OCI-LY7 (cell line): ENCODE data around the gene FSHR. TPM values are rescaled to one million over a fixed set of nuclear protein-coding genes. Genes with fewer than 3 reads are reported as not detected.

ENCODE experiments used
- BruUV-seq: library from RNA; stranded (reverse); fragments of 400-500 nt; replicated peaks from 2 replicates; lab custom pipeline; 2021; lab: Mats Ljungman, UMichigan
- CTCF ChIA-PET: fragments of 300-600 bp; sonication (Branson Sonifier 250); formaldehyde crosslinking; loops from one replicate; lab custom pipeline; 2022; ENCODE audit warnings: antibody characterized with exemption; ENCODE audit not compliant: unreplicated experiment; lab: Charles Lee
- POLR2A ChIA-PET: fragments of 300-600 bp; sonication (Branson Sonifier 250); formaldehyde crosslinking; loops from one replicate; lab custom pipeline; 2022; ENCODE audit warnings: antibody characterized with exemption; lab: Charles Lee
- DNase-seq: peaks from one replicate; pipeline ENCODE4 v3.0.0-alpha.2; 2015; ENCODE audit warnings: low spot score
- H2AFZ ChIP-seq: fragments of 200-600 bp; sonication (generic), shearing (Covaris generic); 2 replicates; pipeline ENCODE4 v1.6.1; 2014; ENCODE audit warnings: mild to moderate bottlenecking, antibody characterized with exemption, low read length, moderate library complexity
- H3K27ac ChIP-seq: fragments of 200-600 bp; sonication (generic); 2 replicates; pipeline ENCODE4 v1.5.1; 2014; ENCODE audit warnings: mixed run types, low read depth, mild to moderate bottlenecking, moderate library complexity, low read length, inconsistent platforms; ENCODE audit not compliant: poor library complexity, severe bottlenecking
- H3K36me3 ChIP-seq: fragments of 200-600 bp; sonication (generic); 2 replicates; pipeline ENCODE4 v1.6.1; 2014; ENCODE audit warnings: mild to moderate bottlenecking, antibody characterized with exemption, low read length, moderate library complexity, mixed read lengths; ENCODE audit not compliant: insufficient read depth
- H3K4me1 ChIP-seq: fragments of 200-600 bp; sonication (generic); 2 replicates; pipeline ENCODE4 v1.5.1; 2014; ENCODE audit warnings: mild to moderate bottlenecking, low read length; ENCODE audit not compliant: insufficient read depth, poor library complexity, severe bottlenecking
- H3K4me2 ChIP-seq: fragments of 200-600 bp; sonication (generic); 2 replicates; pipeline ENCODE4 v1.6.1; 2014; ENCODE audit warnings: mild to moderate bottlenecking, low read length
- H3K4me3 ChIP-seq: fragments of 200-600 bp; sonication (generic); 2 replicates; pipeline ENCODE4 v1.5.1; 2014; ENCODE audit warnings: mild to moderate bottlenecking, low read depth, low read length; ENCODE audit not compliant: poor library complexity, severe bottlenecking
- H3K79me2 ChIP-seq: fragments of 200-600 bp; sonication (generic); 2 replicates; pipeline ENCODE4 v1.6.1; 2016; ENCODE audit warnings: low read depth, mild to moderate bottlenecking, low read length, moderate library complexity, mixed read lengths; ENCODE audit not compliant: insufficient read depth
- H3K9me2 ChIP-seq: fragments of 200-600 bp; sonication (generic); 2 replicates; pipeline ENCODE4 v1.6.1; 2016; ENCODE audit warnings: mild to moderate bottlenecking, low read length, mixed read lengths; ENCODE audit not compliant: insufficient read depth
- H3K9me3 ChIP-seq: fragments of 200-600 bp; sonication (generic); 2 replicates; pipeline ENCODE4 v1.6.1; 2014; ENCODE audit warnings: mild to moderate bottlenecking, mixed run types, low read length, mixed read lengths
- H4K20me1 ChIP-seq: fragments of 200-600 bp; sonication (generic); 2 replicates; pipeline ENCODE4 v1.6.1; 2014; ENCODE audit warnings: mild to moderate bottlenecking, antibody characterized with exemption, low read length, moderate library complexity, mixed read lengths; ENCODE audit not compliant: insufficient read depth
- EZH2phosphoT487 ChIP-seq: fragments of 200-600 bp; sonication (generic); IDR thresholded peaks from 2 replicates; pipeline ENCODE4 v1.6.1; 2018; ENCODE audit warnings: low read depth, borderline replicate concordance, mild to moderate bottlenecking, mixed run types, antibody characterized with exemption, low read length, moderate library complexity, mixed read lengths
- intact Hi-C: fragments of 100-400 bp; cut with micrococcal nuclease; formaldehyde crosslinking; loops from one replicate; pipeline ENCODE4 v1.10.0; 2022; ENCODE audit not compliant: unreplicated experiment
- total RNA-seq, 2 experiments: library from RNA; depleted of rRNA in 1 of 2; stranded (reverse); fragments of >200 nt in 1 of 2; shearing (Covaris generic) in 1 of 2; gene quantifications; 2 replicates each; pipeline ENCODE4 v1.2.3, GENCODE V29; 2014 to 2022
- TF ChIP-seq, protein P1 (sequence below): fragments of 200-600 bp; sonication (generic); conservative IDR thresholded peaks from 2 replicates; pipeline ENCODE4 v1.5.1; 2014; ENCODE audit warnings: mild to moderate bottlenecking, antibody characterized with exemption, low read length, moderate library complexity, mixed read lengths

Gene FSHR
- total RNA-seq, 2 experiments from 2014 or later = not detected

- TF ChIP-seq, protein P1, sequence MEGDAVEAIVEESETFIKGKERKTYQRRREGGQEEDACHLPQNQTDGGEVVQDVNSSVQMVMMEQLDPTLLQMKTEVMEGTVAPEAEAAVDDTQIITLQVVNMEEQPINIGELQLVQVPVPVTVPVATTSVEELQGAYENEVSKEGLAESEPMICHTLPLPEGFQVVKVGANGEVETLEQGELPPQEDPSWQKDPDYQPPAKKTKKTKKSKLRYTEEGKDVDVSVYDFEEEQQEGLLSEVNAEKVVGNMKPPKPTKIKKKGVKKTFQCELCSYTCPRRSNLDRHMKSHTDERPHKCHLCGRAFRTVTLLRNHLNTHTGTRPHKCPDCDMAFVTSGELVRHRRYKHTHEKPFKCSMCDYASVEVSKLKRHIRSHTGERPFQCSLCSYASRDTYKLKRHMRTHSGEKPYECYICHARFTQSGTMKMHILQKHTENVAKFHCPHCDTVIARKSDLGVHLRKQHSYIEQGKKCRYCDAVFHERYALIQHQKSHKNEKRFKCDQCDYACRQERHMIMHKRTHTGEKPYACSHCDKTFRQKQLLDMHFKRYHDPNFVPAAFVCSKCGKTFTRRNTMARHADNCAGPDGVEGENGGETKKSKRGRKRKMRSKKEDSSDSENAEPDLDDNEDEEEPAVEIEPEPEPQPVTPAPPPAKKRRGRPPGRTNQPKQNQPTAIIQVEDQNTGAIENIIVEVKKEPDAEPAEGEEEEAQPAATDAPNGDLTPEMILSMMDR = no peak
- TF ChIP-seq EZH2phosphoT487 = no peak
- BruUV-seq = no TSS peak
- no peak overlapping the region for H3K4me2 ChIP-seq
- H3K4me3 ChIP-seq = no peak overlapping the region
- ChIA-PET CTCF (no interaction called here), POLR2A (interaction anchor here (0.7 kb wide), 1 partner anchor 1762 kb away, joined by 3 read pairs; no protein-coding TSS in a partner anchor)
- H3K79me2 ChIP-seq = no peaks in the 10 kb centered on the region
- no peaks in the 10 kb centered on the region for H3K36me3 ChIP-seq
- H4K20me1 ChIP-seq = no peaks in the 10 kb centered on the region
- no peak for DNase-seq
- no peaks in the 10 kb centered on the region for H3K4me1 ChIP-seq
- intact Hi-C loops = no loop called here
- no peak overlapping the region for H2AFZ ChIP-seq
- no peaks in the 10 kb centered on the region for H3K9me3 ChIP-seq
- H3K27ac ChIP-seq = no peak overlapping the region
- no peaks in the 10 kb centered on the region for H3K9me2 ChIP-seq
These were observed 110.8 kb downstream of the FSHR start for GRCh38 chr2:49043405-49043982.

DNA sequence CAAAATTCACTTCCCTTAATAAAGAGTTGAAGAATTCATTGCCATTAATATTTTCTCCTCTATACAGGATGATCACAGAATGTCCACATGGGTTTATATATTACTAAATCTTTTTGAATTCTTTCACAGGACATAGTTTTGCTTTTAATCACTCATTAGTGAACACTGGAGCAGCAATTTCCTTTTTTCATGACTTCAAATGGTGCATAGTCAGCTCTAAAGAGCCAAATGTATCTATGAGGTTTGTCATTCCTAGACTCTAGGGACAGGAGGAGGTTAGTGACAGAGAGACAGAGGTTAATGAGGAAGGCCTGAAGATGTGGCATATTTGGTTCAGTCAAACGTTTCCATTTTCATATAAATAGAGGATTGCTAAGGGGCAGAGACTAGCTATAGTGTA, 111.8 kb downstream of the FSHR start:
- Histone ChIP-seq H3K36me3 (no peaks in the 10 kb centered on the region), H3K4me1 (no peaks in the 10 kb centered on the region), H3K27ac (no peak overlapping the region), H4K20me1 (no peaks in the 10 kb centered on the region), H3K79me2 (no peaks in the 10 kb centered on the region), H3K9me2 (no peaks in the 10 kb centered on the region), H3K4me2 (no peak overlapping the region), H3K9me3 (no peaks in the 10 kb centered on the region), H2AFZ (no peak overlapping the region), H3K4me3 (no peak overlapping the region)
- intact Hi-C loops = no loop called here
- TF ChIP-seq, protein P1 = no peak
- TF ChIP-seq EZH2phosphoT487 = no peak
- ChIA-PET POLR2A (no interaction called here), CTCF (interaction anchor here (0.6 kb wide), 1 partner anchor 51 kb away, joined by 3 read pairs; no protein-coding TSS in a partner anchor)
- DNase-seq = no peak
- no TSS peak for BruUV-seq

GRCh38 chr2:49041061-49041460, 113.3 kb downstream of the FSHR start:
- no peak for TF ChIP-seq EZH2phosphoT487
- TF ChIP-seq, protein P1 = no peak
- Histone ChIP-seq H3K79me2 (no peaks in the 10 kb centered on the region), H3K9me3 (no peaks in the 10 kb centered on the region), H3K4me3 (no peak overlapping the region), H3K9me2 (no peaks in the 10 kb centered on the region), H2AFZ (no peak overlapping the region), H4K20me1 (no peaks in the 10 kb centered on the region), H3K4me1 (no peaks in the 10 kb centered on the region), H3K36me3 (no peaks in the 10 kb centered on the region), H3K4me2 (no peak overlapping the region), H3K27ac (no peak overlapping the region)
- BruUV-seq = no TSS peak
- ChIA-PET POLR2A (no interaction called here), CTCF (no interaction called here)
- intact Hi-C loops = no loop called here
- DNase-seq = no peak
